Motor neuron (in vitro differentiated cells): Measurements from ENCODE around the gene RNU1-2. TPM values are rescaled to one million over a fixed set of nuclear protein-coding genes. Genes with fewer than 3 reads are reported as not detected.
"Not testable (repeated sequence)": the region's sequence is repeated elsewhere in the genome, so short reads cannot be mapped to it uniquely, and the experiment has no call there.

Source experiments
- ATAC-seq, 8 experiments: fragments of 200-7000 bp; cut with Tn5 transposase; replicated peaks in 6 of 8; 2 replicates each; pipeline ENCODE4 v1.8.0; 2021; ENCODE audit warnings: mild to moderate bottlenecking in 8 of 8, moderate library complexity in 8 of 8
- H3K27ac ChIP-seq, 2 donors: fragments of 250-450 bp; sonication (Bioruptor Pico); 2 replicates each; pipeline ENCODE4 v1.9.0; 2021; ENCODE audit warnings: antibody characterized with exemption in 2 of 2, mild to moderate bottlenecking in 2 of 2, moderate library complexity in 1 of 2
- H3K4me1 ChIP-seq, 2 donors: fragments of 250-450 bp; sonication (Bioruptor Pico); replicated peaks in 1 of 2; 2 replicates each; pipeline ENCODE4 v1.6.1; 2021; ENCODE audit warnings: antibody characterized with exemption in 2 of 2, mild to moderate bottlenecking in 2 of 2, moderate library complexity in 1 of 2
- H3K4me3 ChIP-seq, 5 donors: fragments of 250-450 bp; sonication (Bioruptor Pico); 2 replicates each; pipeline ENCODE4 v1.9.0; 2021; ENCODE audit warnings: antibody characterized with exemption in 5 of 5, mild to moderate bottlenecking in 5 of 5, moderate library complexity in 4 of 5
- WGBS, 10 experiments: fragments of 450-650 bp; shearing (Covaris generic); methylation state at CpG; one replicate each; pipeline ENCODE4 v1.0.0; 2022; 5-methylcytosine and 5-hydroxymethylcytosine counted together
- in situ Hi-C, 9 experiments: fragments of 400-800 bp; cut with MboI; loops; one replicate each; pipeline ENCODE4 v1.15.0; 2021; ENCODE audit warnings: low sequenced_read_pairs in 9 of 9, low pct_unique_long_range_greater_than_20kb in 2 of 9; ENCODE audit not compliant: unreplicated experiment in 9 of 9
- total RNA-seq, 8 experiments: library from RNA; unstranded; fragments of 300-600 nt; gene quantifications; 2 replicates each; pipeline versions ENCODE4 v1.2.3 to v1.2.4, GENCODE V29; 2022

Gene RNU1-2
- total RNA-seq, 8 experiments from 2014 or later = 10,501 to 35,099 (median 17,750) TPM

DNA sequence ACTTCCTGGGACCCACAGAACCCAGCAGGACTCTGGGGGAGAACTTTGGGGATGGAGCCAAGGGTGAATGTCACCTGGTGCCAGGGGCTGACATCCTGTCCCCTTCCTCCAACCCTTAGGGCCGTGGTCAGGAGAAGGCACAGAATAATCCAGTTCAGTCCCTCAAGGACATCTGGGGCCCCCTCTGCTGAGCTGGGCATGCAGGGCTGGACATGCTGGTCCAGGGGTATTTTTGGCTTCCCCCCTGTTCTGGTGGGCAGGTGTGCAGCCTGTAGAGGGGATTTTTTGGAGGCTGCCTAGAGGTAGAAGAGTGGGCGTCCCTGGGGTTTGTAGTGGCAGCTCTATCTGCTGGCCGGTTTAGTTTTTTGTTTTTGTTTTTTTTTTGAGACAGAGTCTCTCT lies 22.6 kb downstream of the RNU1-2 start:
- Histone ChIP-seq H3K4me3 (no peak overlapping the region), H3K4me1 (peaks cover 13 to 31% of the 10 kb centered on the region in 2 donors), H3K27ac (no peak overlapping the region)
- in situ Hi-C loops = no loop called here
- WGBS, 10 experiments = 40 to 100% (median 80%) methylated on average over 1 to 3 of the region's 3 CpGs; no CpG with 5 or more reads in 1 of the 10 experiments
- ATAC-seq = no peak

DNA sequence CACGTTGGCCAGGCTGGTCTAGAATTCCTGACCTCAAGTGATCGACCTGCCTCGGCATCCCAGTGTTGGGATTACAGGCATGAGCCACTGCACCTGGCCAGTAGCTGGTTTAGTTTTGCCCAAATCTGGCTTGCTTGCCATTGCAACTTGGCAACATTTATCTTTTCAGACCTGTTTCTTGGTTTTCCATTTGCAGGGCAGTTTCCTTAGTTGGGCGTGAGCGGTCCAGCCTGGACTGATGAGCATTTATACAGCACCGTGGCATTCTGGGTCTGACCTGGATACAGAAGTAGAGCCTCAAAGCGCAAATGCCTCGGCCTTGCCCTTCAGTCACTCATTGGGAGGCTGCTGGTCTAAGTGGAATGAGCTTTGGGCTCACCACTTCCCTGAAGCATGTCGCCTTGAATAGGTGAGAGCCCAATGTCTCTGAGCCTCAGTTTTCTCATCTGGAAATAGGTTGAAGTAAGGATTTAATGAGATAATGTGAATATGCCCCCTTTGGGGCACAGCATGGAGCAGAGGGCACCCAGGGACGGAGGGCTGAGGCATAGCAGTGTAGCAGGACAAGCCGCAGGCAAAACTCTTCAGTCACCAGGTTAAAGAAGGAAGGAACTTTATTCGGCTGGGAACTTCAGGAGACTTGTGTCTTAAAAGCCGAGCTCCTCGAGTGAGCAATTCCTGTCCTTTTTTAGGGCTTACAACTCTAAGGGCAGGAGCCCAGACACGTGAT lies 23.3 kb downstream of the RNU1-2 start:
- in situ Hi-C loops, ATAC-seq, H3K4me3 ChIP-seq, H3K27ac ChIP-seq: not testable (repeated sequence)
- peaks cover 11 to 29% of the 10 kb centered on the region in 2 donors for H3K4me1 ChIP-seq
- 20 to 95% (median 77%) methylated on average over 1 to 13 of the region's 15 CpGs for WGBS, 10 experiments

DNA sequence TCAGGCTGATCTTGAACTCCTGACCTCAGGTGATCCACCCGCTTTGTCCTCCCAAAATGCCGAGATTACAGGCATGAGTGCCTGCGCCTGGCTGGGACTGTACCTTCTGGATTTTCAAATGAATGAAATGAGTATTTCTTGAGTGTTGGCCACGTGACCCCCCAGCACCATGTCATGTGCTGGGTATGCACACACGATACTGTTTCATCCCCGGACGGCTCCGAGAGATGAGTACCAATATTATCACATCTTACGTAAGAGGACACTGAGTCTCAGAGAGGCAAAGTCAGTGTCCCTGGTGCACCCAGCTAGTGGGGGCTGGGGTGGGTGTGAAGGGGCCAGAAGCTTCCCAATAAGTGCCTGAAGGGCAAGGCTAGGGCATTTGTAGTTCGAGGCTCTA lies 25.2 kb downstream of the RNU1-2 start:
- H3K4me3 ChIP-seq = no peak overlapping the region
- 53 to 100% (median 88%) methylated on average over 1 to 10 of the region's 10 CpGs; no CpG with 5 or more reads in 3 of the 10 experiments for WGBS, 10 experiments
- in situ Hi-C loops = no loop called here
- no peak overlapping the region for H3K27ac ChIP-seq
- no peak for ATAC-seq
- H3K4me1 ChIP-seq = peaks cover 14 to 30% of the 10 kb centered on the region in 2 donors

DNA sequence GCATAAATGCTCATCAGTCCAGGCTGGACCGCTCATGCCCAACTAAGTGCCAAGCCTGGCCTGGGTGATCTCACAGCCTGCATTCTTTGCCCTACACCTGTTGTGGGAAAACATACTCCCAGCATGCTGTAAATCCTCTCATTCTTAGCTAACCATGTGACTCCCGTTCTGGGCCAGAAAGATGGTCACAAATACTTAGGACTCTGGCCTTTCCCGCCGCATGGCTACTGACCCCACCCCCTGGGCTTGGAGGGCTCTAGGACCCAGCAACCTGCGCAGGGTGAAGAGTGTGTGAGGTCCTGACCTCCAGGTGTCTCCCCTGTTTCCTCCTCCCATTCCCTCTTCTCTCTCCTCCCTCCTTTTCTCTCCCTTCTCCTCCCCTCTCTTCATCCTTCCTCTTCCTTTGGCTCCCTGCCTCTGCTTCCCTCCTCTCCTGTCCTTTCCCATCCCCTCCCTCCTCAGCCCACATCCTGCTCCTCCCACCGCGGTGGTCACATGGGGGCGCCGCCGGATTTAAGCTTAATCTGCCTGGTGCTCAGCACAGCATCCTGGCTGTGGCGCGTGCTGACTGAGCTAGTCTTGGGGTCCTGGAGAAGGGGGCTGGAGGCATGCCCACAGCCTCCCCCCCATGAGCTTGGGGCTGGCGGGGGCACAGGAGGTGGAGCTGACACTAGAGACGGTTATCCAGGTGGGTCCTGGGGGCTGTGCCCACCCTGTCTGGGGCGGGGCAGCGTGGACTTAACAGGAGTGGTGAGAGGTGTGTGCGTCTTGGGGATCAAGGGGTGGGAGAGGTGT lies 25.8 kb downstream of the RNU1-2 start, which contains the start of gene CROCC:
Gene CROCC, plus strand, starts transcription at position 541 of the 795 bp plus-strand sequence. Its CDS starts 88 bp downstream, at position 629.
- Histone ChIP-seq H3K4me3 (peak within 1 kb of the TSS; percentile 13 to 30 (median 17)), H3K4me1 (peaks cover 20 to 36% of the 10 kb centered on the region in 2 donors), H3K27ac (peak within 1 kb of the TSS in 1 of 2 donors; percentile 5)
- 0 to 50% (median 29%) methylated on average over 1 to 12 of the region's 17 CpGs; no CpG with 5 or more reads in 1 of the 10 experiments for WGBS, 10 experiments
- in situ Hi-C loops = no loop called here
- ATAC-seq = peak; percentile 24 to 82 (median 76)

DNA sequence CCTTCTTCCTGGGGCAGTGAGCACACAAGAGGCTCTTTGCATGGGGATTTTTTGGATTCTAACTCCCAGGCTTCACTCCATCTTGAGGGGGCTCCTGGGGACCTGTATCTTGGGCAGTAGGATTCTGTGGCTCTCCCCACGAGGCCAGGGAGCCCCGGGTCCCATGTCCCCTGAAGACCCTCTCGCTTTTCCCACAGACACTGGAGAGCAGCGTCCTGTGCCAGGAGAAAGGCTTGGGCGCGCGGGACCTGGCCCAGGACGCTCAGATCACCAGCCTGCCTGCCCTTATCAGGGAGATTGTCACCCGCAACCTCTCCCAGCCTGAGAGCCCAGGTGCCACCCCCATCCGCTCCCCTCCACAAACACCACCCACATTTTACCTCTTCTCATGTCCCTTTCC lies 26.7 kb downstream of the RNU1-2 start:
- Histone ChIP-seq H3K27ac (no peak overlapping the region), H3K4me1 (peaks cover 29 to 44% of the 10 kb centered on the region in 2 donors), H3K4me3 (peak overlapping the region in 1 of 5 donors; percentile 30)
- ATAC-seq = no peak
- 78 to 98% (median 84%) methylated on average over 1 to 10 of the region's 10 CpGs; no CpG with 5 or more reads in 2 of the 10 experiments for WGBS, 10 experiments
- in situ Hi-C loops = no loop called here

DNA sequence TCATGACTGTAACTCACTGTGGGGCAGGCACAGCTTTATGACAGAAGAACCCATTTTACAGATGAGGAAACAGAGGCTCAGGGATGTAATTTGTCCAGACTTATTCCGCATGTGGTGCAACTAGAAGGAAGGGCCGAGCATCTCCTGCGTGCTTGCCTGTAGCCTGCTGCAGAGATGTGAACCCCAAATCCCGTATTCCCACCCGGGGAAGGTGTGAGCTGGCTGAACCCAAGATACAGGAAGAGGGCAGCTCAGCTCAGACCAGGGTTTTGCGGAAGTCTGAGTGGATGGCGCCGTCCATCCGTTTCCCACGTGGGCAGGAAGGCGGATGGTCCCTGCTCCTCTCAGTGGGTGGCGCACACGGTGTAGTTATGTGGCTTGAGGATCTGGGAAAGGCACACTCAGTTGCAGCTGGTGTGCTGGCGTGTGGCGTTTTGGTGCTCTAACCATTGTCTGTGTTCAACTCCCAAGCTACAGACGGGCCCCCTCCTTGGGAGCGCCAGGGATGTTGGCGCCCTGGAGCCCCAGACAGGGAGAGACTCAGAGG lies 27.2 kb downstream of the RNU1-2 start:
- no peak for ATAC-seq
- WGBS, 10 experiments = 58 to 100% (median 82%) methylated on average over 4 to 18 of the region's 18 CpGs; no CpG with 5 or more reads in 2 of the 10 experiments
- Histone ChIP-seq H3K4me3 (no peak overlapping the region), H3K4me1 (peaks cover 34 to 49% of the 10 kb centered on the region in 2 donors), H3K27ac (no peak overlapping the region)
- in situ Hi-C loops = no loop called here

DNA sequence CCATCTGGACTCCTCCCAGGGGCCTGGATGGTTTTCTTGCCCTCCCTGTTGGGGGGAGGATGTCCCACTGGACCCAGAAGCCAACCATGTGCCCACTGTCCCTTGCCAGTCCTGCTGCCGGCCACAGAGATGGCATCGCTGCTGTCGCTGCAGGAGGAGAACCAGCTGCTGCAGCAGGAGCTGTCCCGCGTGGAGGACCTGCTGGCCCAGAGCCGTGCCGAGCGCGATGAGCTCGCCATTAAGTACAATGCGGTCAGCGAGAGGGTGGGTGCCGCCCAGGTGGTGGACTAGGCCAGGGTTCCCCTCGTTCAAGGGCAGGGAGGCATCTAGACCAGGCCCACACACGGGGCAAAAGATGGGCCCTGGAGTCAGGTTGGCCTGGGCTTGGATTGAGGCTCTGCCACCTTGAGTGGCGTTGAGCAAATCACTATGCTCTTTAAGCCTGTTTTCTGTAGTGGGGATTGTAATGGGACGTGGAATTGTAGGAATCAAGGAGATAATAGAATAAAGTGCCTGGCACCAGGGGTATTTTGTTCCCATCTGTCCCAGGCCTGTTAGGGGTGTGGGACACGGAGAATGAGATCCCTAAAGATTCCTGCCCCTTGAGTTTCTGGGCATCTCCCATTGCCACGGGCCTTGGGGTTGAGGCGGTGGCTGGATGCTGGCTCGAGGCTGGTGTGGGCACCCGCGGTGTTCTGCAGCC lies 28.6 kb downstream of the RNU1-2 start:
- Histone ChIP-seq H3K4me3 (no peak overlapping the region), H3K27ac (no peak overlapping the region), H3K4me1 (peaks cover 38 to 57% of the 10 kb centered on the region in 2 donors)
- no peak for ATAC-seq
- in situ Hi-C loops = no loop called here
- 60 to 100% (median 86%) methylated on average over 2 to 23 of the region's 23 CpGs; no CpG with 5 or more reads in 1 of the 10 experiments for WGBS, 10 experiments

DNA sequence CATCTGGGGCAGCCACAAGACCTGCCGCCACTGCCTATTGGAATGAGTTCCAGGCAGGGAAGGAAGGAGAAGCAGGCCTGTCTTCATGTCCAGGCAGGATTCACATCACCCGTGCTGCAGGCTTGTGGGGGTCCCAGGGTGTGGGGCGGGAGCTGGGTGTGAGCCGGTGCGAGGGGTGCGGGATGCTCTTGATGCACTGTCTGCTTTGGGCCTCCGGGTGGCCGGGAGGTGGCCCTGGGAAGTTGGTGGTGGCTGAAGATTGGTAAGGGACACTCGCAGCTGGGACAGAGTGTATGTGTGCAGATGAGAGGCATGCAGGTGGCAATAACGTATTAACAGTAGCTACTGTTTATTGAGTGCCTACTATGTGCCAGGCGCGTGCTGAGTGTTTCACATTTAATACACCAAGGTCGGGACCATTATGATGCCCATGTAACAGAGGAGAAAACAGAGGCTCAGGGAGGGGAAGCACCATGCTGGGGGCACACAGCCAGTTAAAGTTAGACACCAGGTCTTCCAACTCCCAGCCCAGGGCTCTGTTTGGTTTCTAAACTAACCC lies 29.2 kb downstream of the RNU1-2 start:
- ATAC-seq = peak in 2 of 8 experiments; percentile 8 to 11
- no peak overlapping the region for H3K27ac ChIP-seq

DNA sequence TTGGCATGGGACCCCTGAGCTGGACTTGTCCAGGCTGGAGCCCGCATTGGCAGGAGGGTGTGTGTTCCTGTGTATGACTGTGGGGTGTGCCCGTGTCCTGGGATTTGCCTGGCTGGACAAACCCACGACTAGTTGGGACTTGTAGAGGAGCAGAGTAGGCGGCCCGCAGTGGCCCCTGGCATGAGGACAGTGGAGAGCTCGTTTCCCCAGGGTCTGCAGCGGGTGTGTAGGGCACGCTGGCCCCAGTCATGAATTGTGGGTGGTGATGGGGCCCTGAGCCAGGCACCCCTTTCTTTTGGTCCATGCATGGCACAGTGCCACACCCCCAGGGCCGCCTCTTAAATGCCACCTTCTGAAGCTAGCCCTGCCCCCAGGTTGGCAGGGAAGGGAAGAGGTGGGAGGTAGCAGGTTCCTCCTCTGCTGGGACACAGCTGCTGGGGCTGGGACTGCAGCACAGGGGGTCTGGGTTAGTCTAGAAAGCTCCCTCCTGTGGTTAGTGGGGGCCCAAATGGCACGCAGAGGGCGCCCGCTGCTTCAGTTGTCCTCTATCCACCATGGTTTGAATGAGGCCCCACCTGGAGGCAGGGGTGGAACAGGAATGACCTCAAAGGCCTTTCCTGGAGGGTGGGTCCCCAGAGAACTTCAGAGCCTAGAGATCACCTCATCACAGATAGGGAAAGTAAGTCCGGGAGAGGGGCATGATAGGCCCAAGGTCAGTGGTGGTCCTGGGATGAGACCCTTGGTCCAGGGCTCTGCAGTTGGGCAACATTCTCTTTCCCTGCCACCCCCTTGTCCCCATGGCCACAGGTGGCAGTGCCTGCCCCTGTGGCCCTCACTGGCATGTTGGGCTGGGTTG lies 30.1 kb downstream of the RNU1-2 start:
- peak overlapping the region; percentile 9 to 47 for H3K27ac ChIP-seq
- H3K4me1 ChIP-seq = peaks cover 40 to 66% of the 10 kb centered on the region in 2 donors
- WGBS, 10 experiments = 40 to 100% (median 87%) methylated on average over 1 to 12 of the region's 13 CpGs; no CpG with 5 or more reads in 2 of the 10 experiments
- H3K4me3 ChIP-seq = no peak overlapping the region
- peak in 2 of 8 experiments; percentile 67 to 69 for ATAC-seq
- in situ Hi-C loops = no loop called here

More for the DNA sequence above, 29.2 kb downstream of the RNU1-2 start:
- in situ Hi-C loops = no loop called here
- no peak overlapping the region for H3K4me3 ChIP-seq
- H3K4me1 ChIP-seq = peaks cover 40 to 63% of the 10 kb centered on the region in 2 donors
- WGBS, 10 experiments = 50 to 82% (median 80%) methylated on average over 4 to 8 of the region's 13 CpGs; no CpG with 5 or more reads in 4 of the 10 experiments

DNA sequence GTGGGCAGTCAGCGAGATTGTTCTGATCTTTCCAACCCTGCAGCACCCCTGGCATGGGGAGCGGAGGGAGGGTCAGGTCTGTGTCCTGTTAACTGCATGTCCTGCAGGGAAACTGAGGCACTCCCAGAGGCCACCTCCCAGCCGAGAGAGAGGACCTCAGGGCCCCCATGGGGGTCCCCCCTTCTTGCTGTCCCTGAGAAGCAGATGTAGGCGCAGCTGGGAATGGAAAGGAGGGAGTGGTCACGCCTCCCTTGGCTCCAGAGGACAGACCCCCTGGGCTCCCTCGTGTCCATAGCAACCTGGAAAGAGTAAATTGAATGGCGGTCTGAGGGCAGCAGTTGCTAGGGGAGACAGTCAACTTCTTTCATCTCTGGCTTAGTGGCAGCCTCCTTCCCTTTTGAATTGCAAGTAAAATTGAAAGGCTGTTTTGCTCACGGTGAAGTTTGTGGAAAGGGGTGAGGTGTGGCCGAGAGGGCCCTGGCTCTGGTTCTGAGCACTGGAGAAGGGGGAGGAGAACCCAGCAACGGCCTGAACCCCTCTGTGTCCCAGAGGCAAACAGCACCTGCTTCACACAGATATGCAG lies 30.8 kb downstream of the RNU1-2 start:
- 9 to 68% (median 31%) methylated on average over 2 to 10 of the region's 10 CpGs; no CpG with 5 or more reads in 2 of the 10 experiments for WGBS, 10 experiments
- Histone ChIP-seq H3K4me3 (no peak overlapping the region), H3K27ac (peak overlapping the region; percentile 41 to 70), H3K4me1 (peaks cover 34 to 61% of the 10 kb centered on the region in 2 donors)
- in situ Hi-C loops = no loop called here
- peak in 7 of 8 experiments; percentile 14 to 82 (median 76) for ATAC-seq

DNA sequence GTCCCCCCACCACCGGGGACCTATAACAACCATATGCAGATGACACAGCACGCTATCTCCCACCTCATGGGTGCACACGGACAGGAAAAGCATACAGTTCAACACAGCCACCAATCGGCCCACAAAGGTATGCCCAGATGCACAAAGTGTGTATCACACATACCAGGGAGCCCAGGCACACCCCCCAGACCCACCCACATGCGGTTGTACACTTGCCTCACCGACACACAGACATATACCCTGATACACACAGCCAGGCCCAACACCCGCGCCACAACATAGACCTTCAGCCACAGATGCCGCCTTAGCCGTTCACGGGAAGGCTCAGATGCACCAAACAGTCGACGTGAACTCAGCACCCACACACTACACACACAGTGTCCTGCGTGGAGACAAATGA lies 31.5 kb downstream of the RNU1-2 start:
- Histone ChIP-seq H3K4me3 (no peak overlapping the region), H3K27ac (peak overlapping the region; percentile 41 to 70), H3K4me1 (peaks cover 29 to 54% of the 10 kb centered on the region in 2 donors)
- 55 to 90% (median 72%) methylated on average over 2 to 12 of the region's 14 CpGs; no CpG with 5 or more reads in 2 of the 10 experiments for WGBS, 10 experiments
- ATAC-seq = peak in 3 of 8 experiments; percentile 27 to 36 (median 31)
- in situ Hi-C loops = no loop called here
